Stimulated activated CD4-positive, alpha-beta T cell treated with anti-CD3 and anti-CD28 coated beads, Interleukin-12 subunit alpha, Interleukin-12 subunit beta, amount 100 ng/mL, for 4 hours (primary cell): ENCODE data around the gene SMNDC1.
"Not testable (repeated sequence)": the region's sequence is repeated elsewhere in the genome, so short reads cannot be mapped to it uniquely, and the experiment has no call there.

ENCODE experiments used
- DNase-seq: peaks from one replicate; pipeline ENCODE4 v3.0.0-alpha.2; 2020

SMNDC1 gene

GRCh38 chr10:110304780-110305421 lies at the start of gene SMNDC1:
SMNDC1 (minus strand) TSS chr10:110304920; CDS start chr10:110303587, 1,333 bp downstream.
- DNase-seq = peak; percentile 97

- peak; percentile 79 for DNase-seq
Observed at GRCh38 chr10:110354322-110354766, 49.6 kb upstream of the SMNDC1 start.

- DNase-seq = peak; percentile 22
Observed at GRCh38 chr10:110353244-110354119, 48.8 kb upstream of the SMNDC1 start.

GRCh38 chr10:110352930-110353243 lies 48.2 kb upstream of the SMNDC1 start:
- no peak for DNase-seq

- DNase-seq = no peak
Observed at GRCh38 chr10:110350812-110351211, 46.1 kb upstream of the SMNDC1 start.

GRCh38 chr10:110349831-110350230 lies 45.1 kb upstream of the SMNDC1 start:
- DNase-seq = no peak

- DNase-seq = no peak
Observed at GRCh38 chr10:110349386-110349785, 44.7 kb upstream of the SMNDC1 start.

- no peak for DNase-seq
Observed at GRCh38 chr10:110348336-110348735, 43.6 kb upstream of the SMNDC1 start.

- DNase-seq = no peak
Observed at GRCh38 chr10:110346914-110347313, 42.2 kb upstream of the SMNDC1 start.

- DNase-seq = no peak
Observed at GRCh38 chr10:110345286-110345685, 40.6 kb upstream of the SMNDC1 start.

- DNase-seq = no peak
Observed at GRCh38 chr10:110344622-110345021, 39.9 kb upstream of the SMNDC1 start.

- no peak for DNase-seq
Observed at GRCh38 chr10:110343947-110344346, 39.2 kb upstream of the SMNDC1 start.

GRCh38 chr10:110340816-110341215 lies 36.1 kb upstream of the SMNDC1 start:
- DNase-seq = no peak

GRCh38 chr10:110340122-110340521 lies 35.4 kb upstream of the SMNDC1 start:
- no peak for DNase-seq

GRCh38 chr10:110337906-110338305 lies 33.2 kb upstream of the SMNDC1 start:
- no peak for DNase-seq

GRCh38 chr10:110337401-110337800 lies 32.7 kb upstream of the SMNDC1 start:
- DNase-seq = no peak

GRCh38 chr10:110336111-110336721 lies 31.5 kb upstream of the SMNDC1 start:
- DNase-seq = no peak

GRCh38 chr10:110335314-110336064 lies 30.8 kb upstream of the SMNDC1 start:
- DNase-seq = no peak

- DNase-seq = no peak
Observed at GRCh38 chr10:110334061-110334656, 29.4 kb upstream of the SMNDC1 start.

GRCh38 chr10:110331226-110331795 lies 26.6 kb upstream of the SMNDC1 start:
- not testable (repeated sequence) for DNase-seq

GRCh38 chr10:110330675-110331074 lies 26.0 kb upstream of the SMNDC1 start:
- no peak for DNase-seq

GRCh38 chr10:110327262-110327914 lies 22.7 kb upstream of the SMNDC1 start:
- DNase-seq = no peak
